Tibial artery (tissue), 4 donors: Measurements from ENCODE around the gene KRT36.

Experiments
- DNase-seq, 2 donors: peaks; one replicate each; pipeline ENCODE4 v3.0.0-alpha.2; 2019
- H3K27ac ChIP-seq, 2 donors: fragments of 200-600 bp; sonication (generic) in 1 of 2; 1 replicate in 1 of 2; 2 replicates in 1 of 2; pipeline ENCODE4 v1.5.1; 2018 to 2019; ENCODE audit warnings: mild to moderate bottlenecking in 1 of 2
- H3K27me3 ChIP-seq, 2 donors: fragments of 200-600 bp; sonication (generic) in 1 of 2; one replicate each; pipeline versions ENCODE4 v1.5.1 to v1.6.0; 2016 to 2019
- H3K36me3 ChIP-seq, 3 donors: fragments of 200-600 bp; sonication (generic) in 2 of 3; one replicate each; pipeline ENCODE4 v1.5.1; 2016 to 2019; ENCODE audit warnings: mild to moderate bottlenecking in 2 of 3
- H3K4me1 ChIP-seq, 4 donors: fragments of 200-600 bp; sonication (generic) in 2 of 4; 1 replicate in 3 of 4; 2 replicates in 1 of 4; pipeline ENCODE4 v1.5.1; 2016 to 2019
- H3K4me3 ChIP-seq, 2 donors: fragments of 200-600 bp; sonication (generic) in 1 of 2; 1 replicate in 1 of 2; 2 replicates in 1 of 2; pipeline ENCODE4 v1.5.1; 2018 to 2019; ENCODE audit warnings: mild to moderate bottlenecking in 2 of 2
- H3K9me3 ChIP-seq, 3 donors: fragments of 200-600 bp; sonication (generic) in 1 of 3; one replicate each; pipeline ENCODE4 v1.5.1; 2016 to 2019
- CTCF ChIP-seq, 2 experiments: fragments of 200-600 bp in 1 of 2; fragments of 450-650 bp in 1 of 2; IDR thresholded peaks; one replicate each; pipeline ENCODE4 v1.5.1; 2017 to 2019; ENCODE audit warnings: antibody characterized with exemption in 2 of 2, mild to moderate bottlenecking in 1 of 2, moderate library complexity in 1 of 2
- intact Hi-C: fragments of 100-400 bp; cut with DNase I; formaldehyde crosslinking; loops from one replicate; pipeline ENCODE4 v1.15.0; 2023; ENCODE audit warnings: low total_unique reads

Gene KRT36

GRCh38 chr17:41483991-41484826 lies 5.5 kb downstream of the KRT36 start:
- Histone ChIP-seq H3K27ac (no peak overlapping the region), H3K9me3 (no peaks in the 10 kb centered on the region)
- intact Hi-C loops = no loop called here

GRCh38 chr17:41483531-41483930 lies 6.2 kb downstream of the KRT36 start:
- Histone ChIP-seq H3K36me3 (no peaks in the 10 kb centered on the region), H3K27me3 (peaks cover 0 to 22% of the 10 kb centered on the region in 2 donors), H3K4me1 (no peaks in the 10 kb centered on the region), H3K4me3 (no peak overlapping the region), H3K9me3 (no peaks in the 10 kb centered on the region), H3K27ac (no peak overlapping the region)
- no peak for TF ChIP-seq CTCF (IDR thresholded peaks at IDR 0.05)
- intact Hi-C loops = no loop called here
- DNase-seq = no peak

More at GRCh38 chr17:41483991-41484826, 5.5 kb downstream of the KRT36 start:
- TF ChIP-seq CTCF (IDR thresholded peaks at IDR 0.05) = no peak
- H3K4me3 ChIP-seq = no peak overlapping the region
- no peaks in the 10 kb centered on the region for H3K36me3 ChIP-seq
- no peak for DNase-seq
- peaks cover 0 to 23% of the 10 kb centered on the region in 2 donors for H3K27me3 ChIP-seq
- H3K4me1 ChIP-seq = no peaks in the 10 kb centered on the region

- Histone ChIP-seq H3K27ac (no peak within 1 kb of the TSS), H3K27me3 (peaks cover 0 to 3% of the 10 kb centered on the region in 2 donors), H3K9me3 (no peaks in the 10 kb centered on the region), H3K4me3 (no peak within 1 kb of the TSS), H3K4me1 (no peaks in the 10 kb centered on the region), H3K36me3 (no peaks in the 10 kb centered on the region)
- intact Hi-C loops = no loop called here
- TF ChIP-seq CTCF (IDR thresholded peaks at IDR 0.05) = no peak
- no peak for DNase-seq
These were observed 8.7 kb downstream of the KRT36 start, which contains the start of gene KRT35 for GRCh38 chr17:41481036-41481435. Gene KRT35 (minus strand): TSS chr17:41481151. CDS start chr17:41481097, 54 bp downstream.

- Histone ChIP-seq H3K9me3 (no peaks in the 10 kb centered on the region), H3K27me3 (peaks cover 0 to 3% of the 10 kb centered on the region in 2 donors), H3K4me3 (no peak overlapping the region), H3K27ac (no peak overlapping the region), H3K4me1 (no peaks in the 10 kb centered on the region), H3K36me3 (no peaks in the 10 kb centered on the region)
- intact Hi-C loops = no loop called here
- no peak for DNase-seq
- no peak for TF ChIP-seq CTCF (IDR thresholded peaks at IDR 0.05)
These were observed 9.1 kb downstream of the KRT36 start for GRCh38 chr17:41480581-41480980.

GRCh38 chr17:41480136-41480535 lies 9.6 kb downstream of the KRT36 start:
- no peak overlapping the region for H3K27ac ChIP-seq
- H3K9me3 ChIP-seq = no peaks in the 10 kb centered on the region
- intact Hi-C loops = no loop called here
- H3K27me3 ChIP-seq = peaks cover 0 to 3% of the 10 kb centered on the region in 2 donors
- no peak for TF ChIP-seq CTCF (IDR thresholded peaks at IDR 0.05)
- no peak for DNase-seq
- no peaks in the 10 kb centered on the region for H3K4me1 ChIP-seq
- no peak overlapping the region for H3K4me3 ChIP-seq
- H3K36me3 ChIP-seq = no peaks in the 10 kb centered on the region
